ENCODE results near the gene MLYCD.

The MLYCD gene

GRCh38 chr16:83907111-83907510, 8.2 kb downstream of the MLYCD start:
- Mint-ChIP-seq H3K27ac (no peak overlapping the region), H3K9me3 (no peaks in the 10 kb centered on the region), H3K4me1 (ENCODE audit: low read depth) (peaks cover 2% of the 10 kb centered on the region), H3K27me3 (ENCODE audit: low read depth) (no peaks in the 10 kb centered on the region), H3K36me3 (ENCODE audit: low read depth) (peaks cover 13% of the 10 kb centered on the region), H3K4me3 (no peak overlapping the region)
- no peak for DNase-seq (ENCODE audit: low spot score)

GRCh38 chr16:83907631-83908250, 8.8 kb downstream of the MLYCD start:
- Mint-ChIP-seq H3K4me1 (ENCODE audit: low read depth) (peaks cover 2% of the 10 kb centered on the region), H3K36me3 (ENCODE audit: low read depth) (peaks cover 15% of the 10 kb centered on the region), H3K27ac (no peak overlapping the region), H3K4me3 (no peak overlapping the region), H3K27me3 (ENCODE audit: low read depth) (no peaks in the 10 kb centered on the region), H3K9me3 (no peaks in the 10 kb centered on the region)
- no peak for DNase-seq (ENCODE audit: low spot score)

GRCh38 chr16:83908798-83909197, 9.9 kb downstream of the MLYCD start:
- peaks cover 19% of the 10 kb centered on the region for H3K36me3 Mint-ChIP-seq (ENCODE audit: low read depth)
- no peak overlapping the region for H3K27ac Mint-ChIP-seq
- H3K4me3 Mint-ChIP-seq: no peak overlapping the region
- H3K9me3 Mint-ChIP-seq: no peaks in the 10 kb centered on the region
- no peaks in the 10 kb centered on the region for H3K4me1 Mint-ChIP-seq (ENCODE audit: low read depth)
- H3K27me3 Mint-ChIP-seq (ENCODE audit: low read depth): no peaks in the 10 kb centered on the region
- no peak for DNase-seq (ENCODE audit: low spot score)

GRCh38 chr16:83911290-83911689, 12.4 kb downstream of the MLYCD start:
- peaks cover 31% of the 10 kb centered on the region for H3K36me3 Mint-ChIP-seq (ENCODE audit: low read depth)
- H3K4me3 Mint-ChIP-seq: no peak overlapping the region
- H3K27ac Mint-ChIP-seq: no peak overlapping the region
- DNase-seq (ENCODE audit: low spot score): no peak
- H3K9me3 Mint-ChIP-seq: peaks cover 4% of the 10 kb centered on the region
- H3K4me1 Mint-ChIP-seq (ENCODE audit: low read depth): no peaks in the 10 kb centered on the region
- no peaks in the 10 kb centered on the region for H3K27me3 Mint-ChIP-seq (ENCODE audit: low read depth)

- H3K27me3 Mint-ChIP-seq (ENCODE audit: low read depth): no peaks in the 10 kb centered on the region
- H3K4me1 Mint-ChIP-seq (ENCODE audit: low read depth): no peaks in the 10 kb centered on the region
- no peak for DNase-seq (ENCODE audit: low spot score)
- H3K36me3 Mint-ChIP-seq (ENCODE audit: low read depth): peaks cover 40% of the 10 kb centered on the region
- H3K27ac Mint-ChIP-seq: no peak overlapping the region
- H3K9me3 Mint-ChIP-seq: peaks cover 5% of the 10 kb centered on the region
- H3K4me3 Mint-ChIP-seq: no peak overlapping the region
These were observed 13.8 kb downstream of the MLYCD start for GRCh38 chr16:83912519-83913244.

GRCh38 chr16:83913245-83913633, 14.3 kb downstream of the MLYCD start:
- peaks cover 5% of the 10 kb centered on the region for H3K9me3 Mint-ChIP-seq
- H3K36me3 Mint-ChIP-seq (ENCODE audit: low read depth): peaks cover 45% of the 10 kb centered on the region
- H3K4me3 Mint-ChIP-seq: no peak overlapping the region
- no peaks in the 10 kb centered on the region for H3K27me3 Mint-ChIP-seq (ENCODE audit: low read depth)
- no peak for DNase-seq (ENCODE audit: low spot score)
- no peaks in the 10 kb centered on the region for H3K4me1 Mint-ChIP-seq (ENCODE audit: low read depth)
- H3K27ac Mint-ChIP-seq: no peak overlapping the region

- Mint-ChIP-seq H3K4me3 (no peak overlapping the region), H3K36me3 (ENCODE audit: low read depth) (peaks cover 49% of the 10 kb centered on the region)
- DNase-seq (ENCODE audit: low spot score): no peak
These were observed 15.3 kb downstream of the MLYCD start for GRCh38 chr16:83914091-83914710.

GRCh38 chr16:83915081-83915480, 16.2 kb downstream of the MLYCD start:
- no peaks in the 10 kb centered on the region for H3K4me1 Mint-ChIP-seq (ENCODE audit: low read depth)
- peaks cover 5% of the 10 kb centered on the region for H3K9me3 Mint-ChIP-seq
- no peak overlapping the region for H3K4me3 Mint-ChIP-seq
- H3K27ac Mint-ChIP-seq: no peak overlapping the region
- no peak for DNase-seq (ENCODE audit: low spot score)
- H3K27me3 Mint-ChIP-seq (ENCODE audit: low read depth): no peaks in the 10 kb centered on the region
- peaks cover 52% of the 10 kb centered on the region for H3K36me3 Mint-ChIP-seq (ENCODE audit: low read depth)

More at GRCh38 chr16:83914091-83914710, 15.3 kb downstream of the MLYCD start:
- Mint-ChIP-seq H3K4me1 (ENCODE audit: low read depth) (no peaks in the 10 kb centered on the region), H3K9me3 (peaks cover 5% of the 10 kb centered on the region), H3K27me3 (ENCODE audit: low read depth) (no peaks in the 10 kb centered on the region), H3K27ac (no peak overlapping the region)

- Mint-ChIP-seq H3K36me3 (ENCODE audit: low read depth) (peaks cover 54% of the 10 kb centered on the region), H3K27ac (no peak overlapping the region)
These were observed 16.6 kb downstream of the MLYCD start for GRCh38 chr16:83915491-83915890.

GRCh38 chr16:83917152-83918120, 18.5 kb downstream of the MLYCD start:
- Mint-ChIP-seq H3K4me1 (ENCODE audit: low read depth) (no peaks in the 10 kb centered on the region), H3K4me3 (no peak overlapping the region), H3K36me3 (ENCODE audit: low read depth) (peaks cover 52% of the 10 kb centered on the region), H3K27me3 (ENCODE audit: low read depth) (no peaks in the 10 kb centered on the region), H3K27ac (no peak overlapping the region), H3K9me3 (peaks cover 5% of the 10 kb centered on the region)
- no peak for DNase-seq (ENCODE audit: low spot score)

More at GRCh38 chr16:83915491-83915890, 16.6 kb downstream of the MLYCD start:
- Mint-ChIP-seq H3K4me3 (no peak overlapping the region), H3K9me3 (peaks cover 5% of the 10 kb centered on the region), H3K27me3 (ENCODE audit: low read depth) (no peaks in the 10 kb centered on the region), H3K4me1 (ENCODE audit: low read depth) (no peaks in the 10 kb centered on the region)
- DNase-seq (ENCODE audit: low spot score): no peak

- H3K4me1 Mint-ChIP-seq (ENCODE audit: low read depth): no peaks in the 10 kb centered on the region
- no peak overlapping the region for H3K4me3 Mint-ChIP-seq
- peaks cover 36% of the 10 kb centered on the region for H3K36me3 Mint-ChIP-seq (ENCODE audit: low read depth)
- no peak for DNase-seq (ENCODE audit: low spot score)
- no peaks in the 10 kb centered on the region for H3K27me3 Mint-ChIP-seq (ENCODE audit: low read depth)
- no peak overlapping the region for H3K27ac Mint-ChIP-seq
- H3K9me3 Mint-ChIP-seq: peaks cover 3% of the 10 kb centered on the region
These were observed 22.1 kb downstream of the MLYCD start for GRCh38 chr16:83920894-83921491.

GRCh38 chr16:83923581-83924365, 24.9 kb downstream of the MLYCD start:
- Mint-ChIP-seq H3K36me3 (ENCODE audit: low read depth) (peaks cover 14% of the 10 kb centered on the region), H3K4me3 (no peak overlapping the region), H3K9me3 (no peaks in the 10 kb centered on the region), H3K4me1 (ENCODE audit: low read depth) (no peaks in the 10 kb centered on the region), H3K27me3 (ENCODE audit: low read depth) (no peaks in the 10 kb centered on the region), H3K27ac (no peak overlapping the region)
- DNase-seq (ENCODE audit: low spot score): no peak

GRCh38 chr16:83924686-83925085, 25.8 kb downstream of the MLYCD start:
- Mint-ChIP-seq H3K4me1 (ENCODE audit: low read depth) (no peaks in the 10 kb centered on the region), H3K36me3 (ENCODE audit: low read depth) (peaks cover 6% of the 10 kb centered on the region), H3K27me3 (ENCODE audit: low read depth) (no peaks in the 10 kb centered on the region), H3K9me3 (no peaks in the 10 kb centered on the region), H3K27ac (no peak overlapping the region), H3K4me3 (no peak overlapping the region)
- DNase-seq (ENCODE audit: low spot score): no peak
